DND-41 (cell line): Measurements from ENCODE around the gene MASP1.

Experiments
- EZH2 ChIP-seq: IDR thresholded peaks from 3 replicates; pipeline ENCODE4 v1.6.1; 2012; ENCODE audit warnings: borderline replicate concordance, low read depth, mild to moderate bottlenecking, moderate library complexity, low read length, inconsistent platforms; ENCODE audit not compliant: severe bottlenecking
- TF ChIP-seq, protein P1 (sequence below): IDR thresholded peaks from 2 replicates; pipeline ENCODE4 v1.5.1; 2012; ENCODE audit warnings: borderline replicate concordance, low read length, moderate library complexity, mild to moderate bottlenecking; ENCODE audit not compliant: poor library complexity, severe bottlenecking; ENCODE audit errors: extremely low read depth

- TF ChIP-seq, protein P1, sequence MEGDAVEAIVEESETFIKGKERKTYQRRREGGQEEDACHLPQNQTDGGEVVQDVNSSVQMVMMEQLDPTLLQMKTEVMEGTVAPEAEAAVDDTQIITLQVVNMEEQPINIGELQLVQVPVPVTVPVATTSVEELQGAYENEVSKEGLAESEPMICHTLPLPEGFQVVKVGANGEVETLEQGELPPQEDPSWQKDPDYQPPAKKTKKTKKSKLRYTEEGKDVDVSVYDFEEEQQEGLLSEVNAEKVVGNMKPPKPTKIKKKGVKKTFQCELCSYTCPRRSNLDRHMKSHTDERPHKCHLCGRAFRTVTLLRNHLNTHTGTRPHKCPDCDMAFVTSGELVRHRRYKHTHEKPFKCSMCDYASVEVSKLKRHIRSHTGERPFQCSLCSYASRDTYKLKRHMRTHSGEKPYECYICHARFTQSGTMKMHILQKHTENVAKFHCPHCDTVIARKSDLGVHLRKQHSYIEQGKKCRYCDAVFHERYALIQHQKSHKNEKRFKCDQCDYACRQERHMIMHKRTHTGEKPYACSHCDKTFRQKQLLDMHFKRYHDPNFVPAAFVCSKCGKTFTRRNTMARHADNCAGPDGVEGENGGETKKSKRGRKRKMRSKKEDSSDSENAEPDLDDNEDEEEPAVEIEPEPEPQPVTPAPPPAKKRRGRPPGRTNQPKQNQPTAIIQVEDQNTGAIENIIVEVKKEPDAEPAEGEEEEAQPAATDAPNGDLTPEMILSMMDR: no peak
- no peak for TF ChIP-seq EZH2
Observed at GRCh38 chr3:187314176-187314575, 22.6 kb upstream of the MASP1 start.
